22Rv1 (cell line): ENCODE measurements around the gene NELL2.

Experiments
- CTCF ChIP-seq: fragments of 450-650 bp; IDR thresholded peaks from 2 replicates; pipeline ENCODE4 v1.5.1; 2017; ENCODE audit warnings: mild to moderate bottlenecking
- ZFX ChIP-seq: fragments of 450-650 bp; IDR thresholded peaks from 2 replicates; pipeline ENCODE4 v1.6.1; 2017; ENCODE audit warnings: antibody characterized with exemption, borderline replicate concordance

GRCh38 chr12:44626883-44627282, 249.2 kb downstream of the NELL2 start:
- TF ChIP-seq CTCF (no peak), ZFX (no peak)
